GDM1 (cell line): ENCODE data around the gene KCTD3.

Experiments used
- DNase-seq: peaks from one replicate; lab custom pipeline; 2025; lab: John Stamatoyannopoulos, UW

KCTD3 gene

GRCh38 chr1:215557504-215557903 is 9.6 kb upstream of the KCTD3 start:
- no peak for DNase-seq

GRCh38 chr1:215557992-215558626 is 9.0 kb upstream of the KCTD3 start:
- no peak for DNase-seq

- DNase-seq = peak; percentile 41
Measured at GRCh38 chr1:215567491-215568298, 591 bp downstream of the KCTD3 start.

- DNase-seq = no peak
Measured at GRCh38 chr1:215568299-215568692, 1.2 kb downstream of the KCTD3 start.

- no peak for DNase-seq
Measured at GRCh38 chr1:215569986-215570824, 3.1 kb downstream of the KCTD3 start.

- DNase-seq = no peak
Measured at GRCh38 chr1:215581896-215582295, 14.8 kb downstream of the KCTD3 start.

- no peak for DNase-seq
Measured at GRCh38 chr1:215583185-215583749, 16.2 kb downstream of the KCTD3 start.

GRCh38 chr1:215584389-215584788 is 17.3 kb downstream of the KCTD3 start:
- no peak for DNase-seq

- no peak for DNase-seq
Measured at GRCh38 chr1:215589650-215590435, 22.7 kb downstream of the KCTD3 start.

- DNase-seq = no peak
Measured at GRCh38 chr1:215590779-215591491, 23.8 kb downstream of the KCTD3 start.

GRCh38 chr1:215594640-215595039 is 27.5 kb downstream of the KCTD3 start:
- DNase-seq = no peak

GRCh38 chr1:215595231-215595630 is 28.1 kb downstream of the KCTD3 start:
- no peak for DNase-seq

GRCh38 chr1:215597961-215598360 is 30.9 kb downstream of the KCTD3 start:
- no peak for DNase-seq

- no peak for DNase-seq
Measured at GRCh38 chr1:215599418-215600074, 32.4 kb downstream of the KCTD3 start.

GRCh38 chr1:215600258-215600792 is 33.2 kb downstream of the KCTD3 start:
- no peak for DNase-seq

GRCh38 chr1:215600867-215601266 is 33.8 kb downstream of the KCTD3 start:
- DNase-seq = no peak

GRCh38 chr1:215601276-215601675 is 34.2 kb downstream of the KCTD3 start:
- DNase-seq = no peak

GRCh38 chr1:215603319-215603718 is 36.2 kb downstream of the KCTD3 start:
- DNase-seq = no peak

GRCh38 chr1:215605011-215605621 is 38.0 kb downstream of the KCTD3 start:
- DNase-seq = no peak

GRCh38 chr1:215606036-215606435 is 38.9 kb downstream of the KCTD3 start:
- no peak for DNase-seq
